K562 (cell line): ENCODE measurements around the gene PMVK. TPM values are rescaled to one million over a fixed set of nuclear protein-coding genes. Genes with fewer than 3 reads are reported as not detected.

ENCODE experiments used
- BDP1 ChIP-seq: IDR thresholded peaks from 3 replicates; pipeline ENCODE4 v1.6.1; 2011; ENCODE audit not compliant: insufficient read length, insufficient read depth
- DNMT1 ChIP-seq: fragments of 450-650 bp; IDR thresholded peaks from 2 replicates; pipeline ENCODE4 v1.6.1; 2016; ENCODE audit warnings: antibody characterized with exemption, mild to moderate bottlenecking
- FOSL1 ChIP-seq: fragments of 200-800 bp; sonication (Bioruptor generic); conservative IDR thresholded peaks from 2 replicates; pipeline ENCODE4 v1.6.1; 2016; ENCODE audit warnings: missing genetic modification characterization, missing compliant biosample characterization
- MCM7 ChIP-seq, 2 experiments: fragments of 450-650 bp; IDR thresholded peaks; 2 replicates each; pipeline ENCODE4 v1.6.1; 2016 to 2018
- MITF ChIP-seq: IDR thresholded peaks from 2 replicates; pipeline ENCODE4 v1.6.1; 2014; ENCODE audit warnings: antibody characterized with exemption
- NFIC ChIP-seq: fragments of 450-650 bp; IDR thresholded peaks from 2 replicates; pipeline ENCODE4 v1.6.1; 2017; ENCODE audit warnings: mild to moderate bottlenecking, inconsistent platforms
- PHF8 ChIP-seq: fragments of 200-600 bp; sonication (generic); IDR thresholded peaks from 2 replicates; pipeline ENCODE4 v1.6.1; 2012; ENCODE audit warnings: mixed run types, mild to moderate bottlenecking, inconsistent platforms, low read length, moderate library complexity, borderline replicate concordance
- RAD51 ChIP-seq: fragments of 450-650 bp; IDR thresholded peaks from 2 replicates; pipeline ENCODE4 v1.7.1; 2016; ENCODE audit warnings: low read depth, mild to moderate bottlenecking, borderline replicate concordance
- SIN3A ChIP-seq, 2 experiments: fragments of 150-350 bp in 1 of 2; IDR thresholded peaks; 2 replicates each; pipeline ENCODE4 v1.6.1; 2011 to 2016; ENCODE audit warnings: borderline replicate concordance in 2 of 2, low read depth in 2 of 2, low read length in 2 of 2, mild to moderate bottlenecking in 2 of 2, moderate library complexity in 2 of 2; ENCODE audit not compliant: control insufficient read depth in 1 of 2
- SIRT6 ChIP-seq: IDR thresholded peaks from one replicate; pipeline ENCODE4 v1.6.1; 2012; ENCODE audit warnings: low read depth, mild to moderate bottlenecking, control low read depth, inconsistent platforms, low read length, moderate library complexity
- SMAD1 ChIP-seq: fragments of 150-350 bp; IDR thresholded peaks from 2 replicates; pipeline ENCODE4 v1.6.1; 2014; ENCODE audit warnings: low read length, low read depth; ENCODE audit not compliant: partially characterized antibody
- SMARCB1 ChIP-seq: IDR thresholded peaks from 2 replicates; pipeline ENCODE4 v1.6.1; 2011; ENCODE audit warnings: improper control_type of control experiment, low read depth; ENCODE audit not compliant: insufficient read length
- SP1 ChIP-seq: sonication (generic); formaldehyde crosslinking; IDR thresholded peaks from 2 replicates; pipeline ENCODE4 v1.8.1; 2022; ENCODE audit warnings: mild to moderate bottlenecking, missing genetic modification reagents
- TEAD2 ChIP-seq: fragments of 450-650 bp; IDR thresholded peaks from 2 replicates; pipeline ENCODE4 v1.6.1; 2016; ENCODE audit warnings: missing genetic modification characterization, control low read depth, missing compliant biosample characterization
- TOE1 ChIP-seq, 2 experiments: fragments of 450-650 bp in 1 of 2; sonication (generic) in 1 of 2; formaldehyde crosslinking in 1 of 2; IDR thresholded peaks; 2 replicates each; pipeline versions ENCODE4 v1.7.1 to v1.8.0; 2016 to 2022; ENCODE audit warnings: borderline replicate concordance in 2 of 2, mild to moderate bottlenecking in 2 of 2, antibody characterized with exemption in 1 of 2, inconsistent platforms in 1 of 2, low read depth in 1 of 2, missing genetic modification reagents in 1 of 2, moderate library complexity in 1 of 2
- TSHZ1 ChIP-seq: fragments of 250-450 bp; sonication (Bioruptor Pico); IDR thresholded peaks from 2 replicates; pipeline ENCODE4 v1.4.0; 2020; ENCODE audit warnings: mild to moderate bottlenecking, moderate library complexity
- ZFP36 ChIP-seq: fragments of 150-350 bp; IDR thresholded peaks from 2 replicates; pipeline ENCODE4 v1.6.1; 2018; ENCODE audit warnings: low read length, low read depth; ENCODE audit not compliant: partially characterized antibody
- ZNF263 ChIP-seq: sonication (generic); formaldehyde crosslinking; IDR thresholded peaks from 2 replicates; pipeline ENCODE4 v1.8.0; 2022; ENCODE audit warnings: mild to moderate bottlenecking, missing genetic modification reagents, borderline replicate concordance
- ZNF311 ChIP-seq: fragments of 250-450 bp; sonication (Bioruptor Pico); IDR thresholded peaks from 2 replicates; pipeline ENCODE4 v1.4.0; 2020; ENCODE audit warnings: mild to moderate bottlenecking, moderate library complexity
- ZNF584 ChIP-seq: fragments of 200-800 bp; sonication (Bioruptor generic); IDR thresholded peaks from 2 replicates; pipeline ENCODE4 v1.6.1; 2016; ENCODE audit warnings: low read depth, mild to moderate bottlenecking, missing genetic modification characterization, missing compliant biosample characterization
- ZNF766 ChIP-seq: fragments of 200-800 bp; sonication (Bioruptor generic); conservative IDR thresholded peaks from 2 replicates; pipeline ENCODE4 v1.6.1; 2016; ENCODE audit warnings: missing genetic modification characterization, missing compliant biosample characterization
- polyA plus RNA-seq, 8 experiments: library from polyadenylated mRNA; depleted of rRNA in 4 of 8; stranded (reverse) in 5 of 8; unstranded in 3 of 8; fragments of >200 nt; fragmentation: Nextera tagmentation in 2 of 8; fragmentation: Illumina TruSeq in 1 of 8; extraction: Ambion mirVana in 2 of 8; extraction: Trizol in 1 of 8; gene quantifications; 2 replicates each; pipeline versions ENCODE4 v1.2.1 to v1.2.3, GENCODE V29; 2011 to 2014; ENCODE audit warnings: inconsistent platforms in 1 of 8, missing spikeins in 1 of 8
- total RNA-seq, 7 experiments: library from RNA; depleted of rRNA in 6 of 7; stranded (reverse); fragments of >200 nt in 6 of 7; fragmentation: Illumina TruSeq in 2 of 7; extraction: Trizol in 2 of 7; gene quantifications; 2 replicates each; pipeline versions ENCODE4 v1.2.1 to v1.2.3, GENCODE V29; 2011 to 2021; ENCODE audit warnings: low replicate concordance in 1 of 7

The PMVK gene
- total and polyA plus RNA-seq, 9 of the 15 experiments (the other 6 are each of a cell fraction or from before 2014, with no cell fraction given), result 1.1 to 15.3 (median 6.3) TPM

- TF ChIP-seq ZNF311 (CRISPR knock-in tag), result no peak
- TF ChIP-seq PHF8, result peak; percentile 86; the same call in 1 of the 2 replicates
- no peak for TF ChIP-seq SMAD1
- TF ChIP-seq DNMT1, result no peak
- TF ChIP-seq BDP1, result no peak
- no peak for TF ChIP-seq RAD51
- TF ChIP-seq ZNF766, result no peak
- TF ChIP-seq TOE1 (IDR thresholded peaks at IDR 0.05; ENCODE audit: borderline replicate concordance), result peak; percentile 69; the same call in 1 of the 2 replicates
- TF ChIP-seq TOE1 (CRISPR knock-in tag; IDR thresholded peaks at IDR 0.05; ENCODE audit: borderline replicate concordance, low read depth), result no peak
- TF ChIP-seq ZFP36, result no peak
- TF ChIP-seq ZNF584 (CRISPR knock-in tag), result no peak
- TF ChIP-seq SP1 (CRISPR knock-in tag), result peak; percentile 89
- TF ChIP-seq TEAD2 (tag), result no peak
- TF ChIP-seq NFIC, result 0 out of 2 replicates have a peak, but pooled peaks have one; percentile 9
- TF ChIP-seq TSHZ1 (CRISPR knock-in tag), result no peak
- TF ChIP-seq SMARCB1, result no peak
- no peak for TF ChIP-seq SIRT6
- TF ChIP-seq MITF, result no peak
- TF ChIP-seq SIN3A (IDR thresholded peaks at IDR 0.05; ENCODE audit: borderline replicate concordance in 2 of 2, control insufficient read depth in 1 of 2, low read depth in 2 of 2, low read length in 2 of 2), result peak in 1 of 2 experiments; percentile 53; a peak in 2 of 4 replicates
- TF ChIP-seq ZNF263 (CRISPR knock-in tag), result no peak; the same call in 1 of the 2 replicates
- TF ChIP-seq FOSL1 (tag), result peak; percentile 37; the same call in 1 of the 2 replicates
- no peak for TF ChIP-seq MCM7 (IDR thresholded peaks at IDR 0.05)
Observed at GRCh38 chr1:154961207-154962155, 25.0 kb upstream of the PMVK start, which contains the start of gene PYGO2 (continued).
